ELF-1 (cell line): ENCODE results near the gene ETS1.

Experiments used
- DNase-seq: peaks from one replicate; pipeline ENCODE4 v3.0.0-alpha.2; 2016; ENCODE audit warnings: low read depth, low spot score

Gene ETS1

DNA sequence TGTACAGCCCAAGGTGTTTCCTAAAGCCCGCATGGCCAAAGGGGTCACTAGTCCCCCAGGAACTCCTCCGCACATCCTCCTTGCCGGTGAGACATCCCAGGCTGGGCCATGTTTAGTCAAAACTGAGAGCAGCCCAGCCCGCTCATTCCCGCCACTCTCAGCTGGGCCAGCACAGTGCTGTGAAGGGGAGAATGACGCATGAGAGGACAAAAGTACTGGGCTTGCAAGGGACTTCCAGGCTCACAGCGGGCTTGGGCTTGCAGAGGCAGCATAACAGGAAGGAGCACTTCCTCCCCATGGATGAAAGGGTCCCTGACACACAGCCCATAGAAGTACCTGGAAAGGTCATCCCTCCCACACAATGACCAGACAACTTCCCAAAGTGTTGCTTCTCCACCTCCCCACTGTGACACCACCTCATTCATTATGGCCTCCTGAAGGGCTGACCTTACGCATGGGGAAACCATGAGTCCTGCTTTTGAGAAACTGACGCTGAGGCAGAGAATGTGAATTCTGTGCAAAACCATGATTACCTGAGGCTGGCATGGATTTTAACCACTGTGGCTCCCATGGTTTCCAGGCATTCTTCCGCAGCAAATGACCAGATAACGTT, 19.1 kb downstream of the ETS1 start:
- DNase-seq, result peak; percentile 80

GRCh38 chr11:128567130-128567529, 20.2 kb downstream of the ETS1 start:
- no peak for DNase-seq

GRCh38 chr11:128565881-128566280, 21.5 kb downstream of the ETS1 start:
- peak; percentile 76 for DNase-seq

GRCh38 chr11:128564642-128565245, 22.6 kb downstream of the ETS1 start:
- no peak for DNase-seq

GRCh38 chr11:128563942-128564641, 23.3 kb downstream of the ETS1 start:
- DNase-seq, result no peak

GRCh38 chr11:128563308-128563707, 24.1 kb downstream of the ETS1 start:
- no peak for DNase-seq

- no peak for DNase-seq
Measured at GRCh38 chr11:128559496-128560103, 27.8 kb downstream of the ETS1 start.

GRCh38 chr11:128555606-128556005, 31.8 kb downstream of the ETS1 start:
- DNase-seq, result no peak

DNA sequence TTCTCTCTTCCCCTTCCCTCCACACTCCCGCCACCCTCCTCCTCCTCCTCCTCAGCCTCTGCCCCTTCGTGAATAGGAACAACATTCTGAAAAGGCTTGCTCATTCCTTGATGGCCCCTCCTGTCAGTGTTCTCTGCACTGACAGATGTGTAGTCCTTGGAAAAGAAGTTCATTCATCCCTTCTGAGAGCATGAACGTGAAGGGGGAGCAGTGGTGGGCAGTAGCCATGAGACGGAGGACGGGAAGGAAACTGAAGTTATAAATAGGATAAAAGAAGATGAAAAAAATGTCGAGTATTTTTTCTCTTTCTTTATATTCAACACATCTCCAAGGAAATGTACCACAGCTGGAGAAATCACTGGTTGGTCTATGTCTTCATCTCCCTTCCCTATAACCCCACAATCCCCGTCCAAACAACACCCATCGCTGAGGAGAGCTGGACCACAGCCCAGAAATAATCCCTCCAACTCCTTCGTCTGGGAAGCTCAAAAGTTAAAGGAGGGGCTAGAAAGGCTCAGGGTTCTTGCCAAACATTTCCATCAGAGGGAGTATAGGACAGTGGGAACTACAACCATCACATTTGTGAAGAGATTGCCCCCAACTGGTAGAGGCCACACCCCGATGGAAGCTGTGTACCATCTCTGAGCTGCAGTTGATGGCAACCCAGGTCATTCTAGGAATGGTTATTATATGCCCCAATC, 33.5 kb downstream of the ETS1 start:
- DNase-seq, result no peak

- no peak for DNase-seq
Measured at GRCh38 chr11:128552783-128553661, 34.3 kb downstream of the ETS1 start.

GRCh38 chr11:128551611-128552335, 35.6 kb downstream of the ETS1 start:
- no peak for DNase-seq

DNA sequence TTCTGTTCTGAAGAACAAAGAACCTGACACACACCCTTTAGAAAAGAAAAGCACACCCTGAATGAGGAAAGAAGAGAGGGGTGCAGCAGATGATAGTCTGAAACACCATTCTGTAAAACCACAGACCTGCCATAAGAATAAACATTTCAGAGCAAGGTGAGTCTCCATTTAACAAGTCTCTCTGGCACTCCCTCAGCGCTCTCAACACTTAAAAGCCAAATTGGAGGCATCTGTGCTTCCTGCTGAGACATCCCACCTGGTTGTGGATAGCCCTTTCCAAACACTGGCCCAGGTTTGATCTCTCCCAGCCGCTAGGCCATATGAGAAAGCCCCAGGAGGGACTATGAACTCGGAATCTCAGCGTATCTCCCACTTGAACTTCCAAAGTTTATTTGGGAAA, 36.3 kb downstream of the ETS1 start:
- no peak for DNase-seq

DNA sequence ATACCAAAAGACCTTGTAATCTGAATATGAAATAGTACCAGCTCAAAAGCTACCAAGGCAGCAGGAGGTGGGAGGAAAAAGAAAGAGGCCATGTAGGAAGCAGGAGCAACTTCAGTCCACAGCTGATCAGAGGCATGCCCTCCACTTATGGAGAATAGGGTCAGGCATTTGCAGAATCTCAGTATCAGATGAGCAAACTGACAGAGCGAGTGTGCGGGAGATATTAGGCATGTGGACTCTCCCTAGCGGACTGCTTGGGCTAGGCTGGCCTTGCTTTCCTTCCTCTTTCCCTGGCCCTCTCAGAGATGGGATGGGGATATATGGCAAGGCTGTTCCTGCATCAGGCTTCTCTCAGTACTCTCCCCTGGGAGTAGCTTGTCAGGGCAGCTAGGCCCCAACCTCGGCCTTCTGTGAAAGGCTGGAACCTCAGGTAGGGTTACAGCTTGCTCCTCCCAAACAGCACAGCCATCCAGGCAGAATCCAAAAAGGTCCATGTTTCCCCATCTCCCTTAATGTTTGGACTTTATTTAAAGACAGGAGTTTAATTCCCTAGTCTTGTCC, 37.0 kb downstream of the ETS1 start:
- DNase-seq, result no peak

GRCh38 chr11:128549256-128549944, 38.0 kb downstream of the ETS1 start:
- DNase-seq, result no peak

DNA sequence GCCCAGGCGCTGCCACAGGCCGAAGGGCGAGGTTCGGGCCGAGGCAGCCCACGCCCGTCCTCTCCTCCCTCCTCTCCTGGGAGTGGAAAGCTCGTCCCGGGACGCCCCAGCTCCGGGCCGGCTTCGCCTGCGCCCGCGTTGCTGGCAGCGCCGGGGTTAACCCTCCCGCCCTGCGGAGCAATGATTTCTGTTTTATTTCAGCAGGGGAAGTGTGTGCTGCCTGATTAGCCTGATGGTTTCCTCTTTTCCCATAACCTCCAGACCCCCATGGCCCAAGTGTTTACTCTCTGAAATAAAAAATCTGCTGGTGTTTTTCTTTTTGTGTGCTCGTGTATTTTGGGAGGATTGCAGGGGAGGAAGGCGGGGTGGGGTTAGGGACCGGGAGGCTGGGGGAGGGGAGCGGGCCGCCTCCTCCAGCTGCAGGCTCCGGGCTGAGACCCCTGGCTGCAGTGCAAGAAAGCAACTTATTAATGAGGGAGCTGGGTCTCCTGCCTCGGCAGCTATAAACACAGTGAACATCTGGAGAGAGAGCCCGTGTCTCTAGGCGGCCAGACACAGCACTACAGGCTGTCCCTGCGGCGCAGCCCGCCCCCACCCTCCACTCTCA, 38.6 kb downstream of the ETS1 start:
- no peak for DNase-seq

DNA sequence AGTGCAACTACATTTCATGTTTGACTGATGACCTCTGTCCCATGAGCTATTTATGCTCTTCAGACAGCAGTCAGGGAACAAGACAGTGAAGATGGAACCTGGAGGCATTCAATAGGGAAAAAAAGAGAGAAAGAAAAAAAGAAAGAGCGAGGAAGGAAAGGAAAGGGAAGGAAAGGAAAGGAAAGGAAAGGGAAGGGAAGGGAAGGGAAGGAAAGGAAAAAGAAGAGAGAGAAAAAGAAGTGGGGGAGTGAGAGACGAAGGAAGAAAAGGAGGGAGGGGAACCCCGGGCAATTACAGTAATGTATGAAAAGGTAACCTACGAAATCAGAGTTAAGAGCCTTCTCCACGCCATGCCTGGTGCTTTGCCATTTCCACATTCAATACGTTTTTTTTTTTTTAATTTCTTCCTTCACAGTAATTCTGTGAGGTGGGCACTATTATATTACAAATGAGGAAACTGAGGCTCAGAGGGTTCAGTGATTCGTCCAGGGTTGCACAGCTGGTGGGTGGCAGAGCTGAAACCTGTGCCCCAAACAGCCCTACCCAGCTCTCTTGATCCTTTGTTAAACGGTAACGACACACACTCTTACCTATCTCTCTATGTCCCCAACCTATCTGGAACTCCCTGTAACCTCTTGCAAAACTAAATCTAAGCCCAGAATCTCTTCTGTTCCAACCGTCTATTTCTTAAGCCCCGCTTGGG, 39.3 kb downstream of the ETS1 start:
- DNase-seq, result no peak

- DNase-seq, result no peak
Measured at GRCh38 chr11:128546916-128547315, 40.4 kb downstream of the ETS1 start.

GRCh38 chr11:128544471-128545051, 42.8 kb downstream of the ETS1 start:
- no peak for DNase-seq
